ENCODE data around the gene TXNRD2.

DNA sequence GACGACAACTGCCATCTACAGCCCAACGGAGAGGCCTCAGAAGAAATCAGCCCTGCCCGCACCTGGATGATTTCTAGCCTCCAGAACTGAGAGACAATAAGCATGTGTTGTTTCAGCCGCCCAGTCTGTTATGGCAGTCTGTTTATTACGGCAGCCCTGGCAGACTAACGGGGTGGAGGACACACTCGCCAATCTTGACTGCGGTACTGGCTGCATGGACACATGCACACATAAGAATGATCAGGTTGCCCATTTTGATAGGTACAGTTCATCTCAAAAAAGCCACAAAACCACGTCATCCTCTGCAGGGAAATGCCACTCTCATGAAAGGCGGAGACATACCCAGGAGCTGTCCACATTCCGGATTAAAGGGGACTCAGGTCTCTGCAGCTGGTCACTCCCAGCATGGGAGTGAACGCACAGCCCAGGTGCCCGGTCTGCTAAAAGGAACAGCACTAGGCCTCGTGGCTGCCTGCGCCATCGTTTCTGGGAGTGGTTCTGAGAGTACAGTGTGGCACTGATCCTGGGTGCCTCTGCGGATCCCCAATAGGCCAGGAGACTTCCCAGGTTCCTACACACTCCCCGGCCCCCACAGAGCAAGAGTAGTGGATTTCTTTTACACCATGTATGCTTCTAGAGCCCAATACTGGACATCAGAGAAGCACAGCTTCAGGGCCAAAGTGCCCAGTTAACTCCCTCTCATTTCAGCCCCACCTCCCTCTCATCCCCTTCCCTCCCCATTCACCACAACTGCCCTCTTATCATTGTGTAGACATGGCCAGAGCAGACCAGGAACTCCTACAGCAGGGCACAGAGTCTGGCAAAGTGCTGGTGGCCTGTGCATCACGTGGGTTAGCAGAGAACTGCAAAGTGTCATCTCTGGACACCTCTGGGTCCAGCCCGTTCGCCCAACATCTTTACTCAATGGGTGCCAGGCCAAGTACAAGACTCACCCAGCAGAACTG lies 11.8 kb downstream of the TXNRD2 start:
- TF ChIP-seq ZNF274 (IDR thresholded peaks at IDR 0.05; ENCODE audit: low read depth, low read length) (no peak), SUZ12 (IDR thresholded peaks at IDR 0.05; ENCODE audit: extremely low read depth, insufficient read depth, insufficient read length) (no peak), YY1 (IDR thresholded peaks at IDR 0.05; ENCODE audit: insufficient read depth, insufficient read length) (no peak)

Data from NT2/D1 (cell line).